HK-2 (cell line): ENCODE measurements around the gene PIGR.
"Not testable (repeated sequence)": the region's sequence is repeated elsewhere in the genome, so short reads cannot be mapped to it uniquely, and the experiment has no call there.

Source experiments
- DNase-seq: peaks from one replicate; pipeline ENCODE4 v3.0.0-alpha.2; 2018; ENCODE audit not compliant: unreplicated experiment

PIGR gene

DNA sequence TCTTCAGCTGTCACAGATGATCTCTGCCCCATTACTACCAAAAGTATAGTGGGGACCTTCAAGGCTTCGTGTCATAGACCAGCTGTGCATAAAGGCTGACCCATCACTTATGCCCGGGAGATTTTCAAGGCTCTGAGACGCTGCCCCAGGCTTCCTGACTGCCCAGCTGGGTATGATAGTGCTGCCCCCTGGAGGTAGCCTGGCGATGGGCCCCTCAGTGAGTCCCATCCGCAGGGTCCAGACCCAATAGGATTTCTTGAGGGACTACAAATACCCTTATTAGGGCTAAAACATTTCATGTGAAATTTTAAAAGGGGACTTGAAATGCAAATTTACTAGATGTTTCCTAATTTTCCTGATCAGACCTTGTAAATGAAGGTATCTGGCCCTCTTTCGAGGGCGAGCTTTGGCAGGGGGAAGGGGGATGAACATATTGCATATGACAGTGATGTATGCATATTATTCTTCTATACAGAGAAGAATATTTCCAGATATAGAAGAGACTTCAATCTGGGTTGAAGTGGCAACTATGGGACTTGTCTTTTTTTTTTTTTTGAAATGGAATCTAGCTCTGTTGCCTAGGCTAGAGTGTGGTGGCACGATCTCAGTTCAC is 12.8 kb downstream of the PIGR start:
- DNase-seq: no peak

DNA sequence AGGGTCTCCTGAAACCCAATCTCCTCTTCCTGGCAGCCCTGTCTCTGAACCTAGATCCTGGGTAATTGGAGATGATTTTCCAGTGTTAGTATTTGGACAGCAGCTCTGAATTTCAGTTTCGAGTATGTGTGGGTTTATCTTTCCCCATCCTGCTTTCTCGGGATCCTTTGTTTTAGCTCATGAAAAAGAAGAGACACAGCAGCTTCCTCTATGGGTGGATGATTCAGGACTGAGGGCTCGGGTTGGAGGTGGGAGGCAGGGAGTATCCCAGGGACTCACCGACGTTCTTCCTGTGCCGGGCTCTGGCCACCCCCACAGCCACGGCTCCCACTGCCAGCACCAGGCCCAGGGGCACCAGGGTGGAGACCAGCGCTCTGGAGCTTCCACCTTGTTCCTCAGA is 14.1 kb downstream of the PIGR start:
- no peak for DNase-seq

DNA sequence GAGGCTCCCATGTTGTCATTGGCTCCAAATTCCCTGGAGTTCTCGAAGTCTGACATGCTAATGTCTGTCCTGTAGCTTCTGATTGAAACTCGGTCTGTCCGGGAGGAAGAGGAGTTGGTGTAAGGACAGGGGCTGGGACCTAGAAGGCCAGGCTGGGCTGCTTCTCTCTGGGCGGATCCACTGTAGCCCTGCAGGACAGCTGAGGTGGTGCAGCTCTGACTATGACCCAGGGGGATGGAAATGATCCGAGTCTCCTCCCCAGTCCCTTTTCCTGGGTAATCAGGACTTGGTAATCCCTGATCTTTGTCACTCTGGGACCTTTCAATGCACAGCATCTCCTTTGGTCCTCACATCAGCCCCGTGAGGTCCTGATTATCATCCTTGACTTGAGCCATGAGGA is 14.6 kb downstream of the PIGR start:
- DNase-seq: no peak

DNA sequence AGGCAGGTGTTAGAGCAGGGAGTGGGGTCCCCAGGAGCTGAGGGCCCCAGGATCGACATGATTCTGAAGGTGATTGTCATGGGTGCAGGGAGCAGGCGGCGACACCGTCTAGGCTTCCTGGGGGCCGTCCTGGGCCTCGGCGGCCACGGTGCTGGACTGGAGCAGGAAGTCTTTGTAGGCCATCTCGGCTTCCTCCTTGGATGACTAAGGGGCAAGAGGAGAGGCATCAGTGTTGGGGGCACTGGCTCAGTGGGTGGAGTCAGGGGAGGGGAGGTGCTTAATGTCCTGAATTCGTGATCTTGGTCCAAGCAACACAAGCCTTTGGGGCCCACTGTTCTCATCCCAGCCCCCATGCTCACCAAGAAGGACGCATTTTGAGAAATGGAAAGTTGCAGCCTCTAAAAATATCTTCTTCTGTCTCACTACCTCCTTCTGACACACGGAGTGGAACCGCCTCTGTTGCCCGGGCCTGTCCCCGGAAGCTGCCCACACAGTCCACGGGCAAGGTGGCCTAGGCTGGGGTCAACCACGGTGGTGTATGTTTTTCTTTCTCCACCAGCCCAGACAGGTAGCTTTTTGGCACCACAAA is 16.0 kb downstream of the PIGR start:
- DNase-seq: no peak

DNA sequence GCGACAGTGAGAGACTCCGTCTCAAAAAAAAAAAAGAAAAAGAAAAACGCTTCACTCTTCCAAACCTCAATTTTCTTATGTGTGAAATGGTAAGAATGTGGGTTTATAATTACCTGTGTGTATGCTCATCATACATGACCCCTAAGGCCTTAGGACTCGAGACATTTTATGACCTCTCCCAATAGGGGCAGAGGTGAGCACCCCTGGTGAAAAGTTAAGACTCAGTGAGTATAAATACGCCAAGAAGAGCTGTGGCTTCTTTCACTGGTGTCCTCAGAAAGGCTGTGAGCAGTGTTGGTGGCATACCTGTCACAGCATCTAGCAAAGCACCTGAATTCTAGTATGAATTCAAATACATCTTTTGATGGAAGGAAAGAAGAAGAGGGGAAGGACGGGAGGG is 16.7 kb downstream of the PIGR start:
- DNase-seq: no peak

DNA sequence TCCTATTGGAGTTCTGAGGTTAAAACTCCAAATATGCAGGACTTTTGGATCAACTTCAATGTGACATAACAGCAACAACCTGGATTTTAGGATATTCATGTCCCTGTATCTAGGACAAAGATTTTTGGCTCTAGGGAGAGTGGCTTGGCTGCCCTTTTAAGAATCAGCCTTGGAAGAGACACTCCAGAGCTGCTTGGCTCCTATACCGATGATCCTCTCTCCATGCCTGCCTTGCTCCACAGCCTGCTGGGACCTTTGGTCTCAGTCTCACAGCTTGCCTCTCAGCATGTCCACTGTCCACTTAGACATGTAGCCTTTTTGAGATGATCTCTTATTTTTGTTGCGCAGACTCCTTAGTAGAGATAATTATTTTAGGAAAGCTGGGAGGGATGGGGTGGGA is 20.0 kb downstream of the PIGR start:
- DNase-seq: no peak

DNA sequence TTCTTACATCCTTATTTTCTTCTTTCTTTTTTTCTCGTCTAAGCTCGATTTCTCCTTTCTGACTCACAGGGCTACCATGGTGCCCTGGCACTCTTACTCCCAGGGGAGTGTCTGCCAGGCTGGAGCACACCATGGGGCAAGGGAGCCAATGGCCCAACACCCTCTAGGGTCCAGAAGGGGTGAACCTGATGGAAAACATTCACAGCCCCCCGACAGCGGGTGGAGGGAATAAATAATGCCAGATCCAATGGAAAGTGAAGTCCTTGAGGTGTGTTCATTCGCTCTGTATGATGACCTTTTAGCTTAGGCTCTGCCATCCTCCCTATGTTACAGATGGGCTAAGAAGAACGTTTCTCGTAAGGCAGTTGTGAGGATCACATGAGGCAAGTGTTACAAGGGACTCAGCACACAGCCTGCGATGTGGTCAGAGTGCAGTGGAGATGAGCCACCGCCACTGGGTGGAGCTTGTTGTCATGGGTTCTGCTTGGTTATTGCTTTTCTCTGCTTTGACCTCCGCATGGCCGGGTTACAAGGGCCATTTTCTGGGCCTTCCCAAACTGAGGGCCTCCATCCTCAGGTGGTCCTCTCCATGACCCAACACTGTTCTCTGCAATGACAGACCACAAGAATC is 21.0 kb downstream of the PIGR start:
- DNase-seq: peak; percentile 17

DNA sequence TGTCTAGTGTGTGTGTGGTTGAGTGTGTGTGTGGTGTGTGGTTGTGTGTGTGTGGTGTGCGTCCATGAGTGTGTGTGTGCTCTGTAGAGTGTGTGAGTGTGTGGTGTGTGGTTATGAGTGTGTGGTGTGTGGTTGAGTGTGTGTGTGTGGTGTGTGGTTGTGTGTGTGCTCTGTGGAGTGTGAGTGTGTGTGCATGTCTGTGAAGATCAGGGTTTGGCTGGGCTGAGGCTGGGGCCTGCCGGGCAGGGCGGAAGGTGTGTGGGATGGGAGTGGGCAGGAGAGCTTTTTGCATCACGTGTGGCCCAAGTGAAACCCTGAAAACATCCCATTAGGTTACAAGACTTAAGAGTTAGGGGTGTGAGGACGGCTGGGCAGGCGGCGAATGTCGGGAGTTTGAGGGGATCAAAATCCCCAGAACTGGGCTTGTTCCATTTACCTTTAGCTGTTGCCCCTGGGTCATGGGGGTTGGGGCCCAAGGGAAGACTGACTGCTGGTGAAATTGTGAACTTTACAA is 21.6 kb downstream of the PIGR start:
- no peak for DNase-seq

DNA sequence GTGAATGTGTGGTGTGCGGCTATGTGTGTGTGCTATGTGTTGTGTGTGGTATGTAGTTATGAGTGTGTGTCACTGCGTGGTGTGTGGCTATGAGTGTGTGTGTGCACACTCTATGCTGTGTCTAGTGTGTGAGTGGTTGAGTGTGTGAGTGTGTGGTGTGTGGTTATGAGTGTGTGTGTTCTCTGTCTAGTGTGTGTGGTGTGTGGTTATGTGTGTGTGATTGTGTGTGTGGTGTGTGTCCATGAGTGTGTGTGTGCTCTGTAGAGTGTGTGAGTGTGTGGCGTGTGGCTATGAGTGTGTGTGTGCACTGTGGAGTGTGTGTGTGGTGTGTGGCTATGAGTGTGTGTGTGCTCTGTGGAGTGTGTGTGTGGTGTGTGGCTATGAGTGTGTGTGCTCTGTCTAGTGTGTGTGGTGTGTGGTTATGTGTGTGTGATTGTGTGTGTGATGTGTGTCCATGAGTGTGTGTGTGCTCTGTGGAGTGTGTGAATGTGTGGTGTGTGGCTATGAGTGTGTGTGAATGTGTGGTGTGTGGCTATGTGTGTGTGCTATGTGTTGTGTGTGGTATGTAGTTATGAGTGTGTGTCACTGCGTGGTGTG is 22.2 kb downstream of the PIGR start:
- DNase-seq: not testable (repeated sequence)

DNA sequence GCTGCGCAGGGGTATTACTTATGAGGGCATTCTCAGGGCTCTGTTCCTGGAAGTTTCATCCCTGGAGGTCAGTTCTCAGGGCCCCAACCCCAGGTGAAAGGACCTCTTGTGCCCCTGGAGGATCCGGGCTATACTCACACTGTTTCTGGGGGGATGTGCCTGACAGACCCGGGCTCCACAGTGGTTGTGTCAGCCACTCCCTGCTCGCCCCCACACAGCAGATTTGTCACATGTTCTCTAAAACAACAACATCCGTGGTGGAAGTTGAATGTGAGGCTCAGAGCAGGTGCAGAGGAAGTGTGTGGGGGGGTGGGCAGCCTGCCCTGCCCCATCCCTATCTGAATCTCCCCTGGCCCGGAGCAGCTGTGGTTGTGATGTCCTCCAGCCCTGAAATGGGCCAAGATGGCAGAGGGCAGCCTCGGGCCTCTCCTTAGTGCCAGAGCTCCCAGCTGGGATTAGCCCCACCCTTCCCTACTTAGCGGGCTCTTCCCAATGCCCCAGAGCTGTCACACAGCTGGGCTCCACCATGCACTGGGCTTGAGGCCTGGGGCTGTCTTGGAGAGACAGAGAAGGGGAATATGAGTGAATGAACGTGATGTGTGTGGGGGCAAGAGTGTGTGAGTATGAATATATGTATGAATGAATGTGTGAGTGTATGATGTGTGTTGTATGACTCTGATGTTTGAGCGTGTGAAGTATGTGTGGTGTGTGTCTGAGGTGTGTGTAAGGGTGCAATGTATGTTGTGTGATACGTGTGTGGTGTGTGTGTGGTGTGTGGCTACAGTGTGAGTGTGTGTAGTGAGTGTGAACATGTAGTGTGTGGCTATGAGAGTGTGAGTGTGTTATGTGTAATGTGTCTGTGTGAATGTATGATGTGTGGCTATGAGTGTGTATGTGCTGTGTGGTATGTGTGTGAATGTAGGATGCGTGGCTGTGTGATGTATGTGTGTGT is 23.0 kb downstream of the PIGR start:
- no peak for DNase-seq

DNA sequence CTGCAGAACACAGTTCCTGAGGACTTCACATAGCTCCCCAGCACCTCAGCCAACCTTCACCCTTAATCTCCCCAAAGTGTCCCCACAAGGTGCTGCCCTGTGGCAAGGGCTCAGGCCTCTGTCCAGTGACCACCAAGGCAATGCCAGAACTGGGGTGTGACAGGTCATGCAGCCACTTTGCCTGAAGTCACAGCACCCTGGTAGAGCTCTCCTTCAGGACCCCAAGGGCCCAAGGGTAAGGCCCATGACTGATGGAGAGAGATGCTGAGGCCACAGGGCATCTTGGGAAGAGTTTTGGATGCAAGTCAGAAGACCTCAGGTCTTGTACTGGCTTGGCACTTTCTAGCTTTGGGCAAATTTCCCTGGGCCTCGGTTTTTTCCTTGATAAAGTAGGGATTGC is 23.7 kb downstream of the PIGR start:
- DNase-seq: no peak

DNA sequence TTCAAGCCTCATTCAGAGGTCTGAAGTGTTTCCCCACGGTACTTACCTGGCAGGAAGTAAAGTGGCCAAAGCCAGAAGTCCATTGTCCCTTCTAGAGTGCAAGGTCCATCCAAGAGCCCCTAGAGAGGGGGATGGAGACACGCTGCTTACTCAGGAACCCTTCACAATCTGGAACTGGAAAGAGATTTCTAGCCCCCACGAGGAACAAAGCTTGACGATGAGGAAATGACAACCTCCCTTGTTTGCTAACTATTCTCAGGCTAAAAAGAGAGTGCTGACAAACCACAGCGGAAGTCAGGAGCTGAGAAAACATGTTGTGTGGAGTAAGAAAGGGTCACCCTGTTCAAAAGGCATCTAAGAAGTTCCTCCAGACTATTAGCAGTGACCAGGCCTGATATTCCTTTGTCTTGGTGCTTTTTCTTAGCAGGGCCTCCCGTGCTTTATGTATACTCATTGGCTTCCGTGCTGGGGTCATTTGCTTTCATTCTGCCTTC is 24.4 kb downstream of the PIGR start, which contains the start of gene FCMR:
TSS of gene FCMR (minus strand) at position 170 of the 494 bp plus-strand sequence. CDS start at position 83, 87 bp downstream.
- no peak for DNase-seq

DNA sequence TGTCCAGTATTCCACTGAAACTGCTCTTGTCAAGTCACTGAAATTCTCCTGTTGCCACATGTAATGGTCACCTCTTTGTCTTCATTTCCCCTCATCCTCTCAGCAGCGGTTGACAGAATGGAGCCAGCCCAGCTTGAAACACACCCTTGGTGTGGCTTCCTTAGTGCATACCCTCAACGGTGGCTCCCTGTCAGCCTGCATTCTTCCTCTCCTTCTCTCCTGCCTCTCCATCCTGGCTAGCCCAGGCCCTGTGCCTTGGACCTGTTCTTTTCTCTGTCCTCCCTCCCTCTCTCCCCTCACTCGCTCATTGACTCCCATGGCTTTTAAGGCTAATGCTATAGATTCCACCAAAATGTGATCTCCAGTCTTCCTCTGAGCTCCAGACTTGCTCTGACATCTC is 28.2 kb downstream of the PIGR start:
- DNase-seq: no peak

DNA sequence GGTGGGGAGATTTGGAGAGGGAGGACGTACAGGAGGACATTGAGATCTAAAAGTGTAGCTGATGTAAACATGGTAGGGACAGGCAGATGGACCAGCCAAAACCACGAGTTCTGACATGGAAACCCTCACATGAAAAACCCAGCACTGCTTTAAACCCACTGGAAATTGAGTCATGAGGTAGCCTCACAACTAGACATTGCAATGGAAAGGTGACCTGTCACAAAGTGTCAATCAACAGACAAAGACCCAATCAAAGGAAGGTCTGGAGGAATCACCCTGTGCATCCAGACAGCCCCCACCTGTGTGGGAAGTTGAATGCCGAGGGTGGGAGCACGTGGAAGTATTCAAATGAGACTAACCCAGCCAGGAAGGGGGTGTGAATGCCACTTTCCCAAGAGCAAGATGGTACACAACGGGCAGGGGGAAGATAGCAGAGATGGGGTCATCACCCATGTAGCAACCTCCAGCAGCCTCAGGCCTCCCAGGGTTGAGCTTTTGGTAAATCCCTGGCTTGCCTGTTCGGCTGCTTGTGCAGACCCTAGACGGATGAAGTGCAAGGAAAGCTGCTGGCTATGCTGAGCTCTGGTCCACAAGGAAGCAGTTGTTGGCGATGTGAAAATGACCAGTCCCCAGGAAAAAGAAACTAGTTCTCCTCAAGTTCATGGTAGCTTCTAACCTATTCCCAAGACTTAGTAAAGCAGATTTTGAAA is 30.1 kb downstream of the PIGR start:
- DNase-seq: no peak

DNA sequence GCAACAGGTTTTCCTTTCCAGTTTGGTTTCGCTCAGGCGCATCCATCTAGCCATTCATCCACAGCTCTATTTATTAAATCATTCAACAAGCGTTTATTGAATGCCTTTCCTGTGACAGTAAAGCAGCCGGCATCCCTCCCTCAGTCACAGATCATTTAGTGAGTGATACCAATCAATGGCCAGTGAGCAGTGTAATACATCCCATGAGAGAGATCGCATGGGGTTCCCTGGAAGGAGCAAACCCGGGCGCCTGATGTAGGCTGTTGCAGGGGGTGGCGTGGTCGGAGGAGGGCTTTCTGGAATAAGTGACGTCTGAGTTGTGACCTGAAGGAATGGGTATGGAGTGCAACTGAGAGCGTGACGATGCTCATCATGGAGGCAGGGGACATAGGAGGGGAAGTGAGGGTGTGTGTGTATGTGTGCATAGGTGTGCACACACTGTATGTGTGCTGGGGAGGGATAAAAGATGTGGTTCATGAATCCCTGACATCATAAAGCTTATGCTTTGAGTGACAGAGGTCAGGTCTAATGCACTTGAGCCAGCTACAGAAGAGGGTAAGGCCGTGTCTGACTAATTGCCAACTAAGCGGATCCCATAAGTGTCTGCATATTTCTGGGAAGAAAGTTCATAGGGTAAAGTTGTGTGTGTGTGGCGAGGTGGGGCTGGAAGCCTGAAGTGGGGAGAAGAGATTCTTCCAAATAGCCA is 31.1 kb downstream of the PIGR start:
- DNase-seq: no peak

DNA sequence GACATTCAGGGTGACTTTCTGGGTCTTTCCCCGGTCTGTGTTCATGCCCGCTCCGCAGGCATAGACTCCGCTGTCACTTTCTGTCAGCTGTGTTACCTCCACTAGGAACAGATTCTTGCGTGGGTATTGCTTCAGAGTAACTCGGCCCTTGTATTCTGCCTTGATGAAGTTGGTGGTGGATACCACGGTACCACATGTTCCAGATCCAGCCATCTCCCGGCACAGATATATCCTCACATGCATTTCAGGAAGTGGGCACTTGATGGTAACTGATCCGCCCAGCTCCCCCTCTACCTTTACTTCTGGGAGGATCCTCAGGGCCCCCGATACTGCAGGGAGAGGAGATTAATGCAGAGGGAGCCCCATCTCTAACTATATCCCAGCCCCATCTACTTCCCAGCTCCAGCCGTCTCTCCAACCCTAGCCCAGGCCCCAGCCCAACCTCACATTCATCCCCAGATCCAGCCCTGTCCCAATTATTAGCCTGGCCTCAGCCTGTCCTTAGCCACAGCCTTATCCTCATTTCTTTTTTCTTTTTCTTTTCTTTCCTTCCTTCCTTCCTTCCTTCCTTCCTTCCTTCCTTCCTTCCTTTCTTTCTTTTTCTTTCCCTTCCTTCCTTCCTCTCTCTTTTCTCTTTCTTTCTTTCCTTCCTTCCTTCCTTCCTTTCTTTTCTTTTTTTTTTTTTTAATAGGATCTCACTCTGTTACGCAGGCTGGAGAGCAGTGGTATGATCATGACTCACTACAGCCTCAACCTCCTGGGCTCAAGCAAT is 32.3 kb downstream of the PIGR start:
- no peak for DNase-seq

DNA sequence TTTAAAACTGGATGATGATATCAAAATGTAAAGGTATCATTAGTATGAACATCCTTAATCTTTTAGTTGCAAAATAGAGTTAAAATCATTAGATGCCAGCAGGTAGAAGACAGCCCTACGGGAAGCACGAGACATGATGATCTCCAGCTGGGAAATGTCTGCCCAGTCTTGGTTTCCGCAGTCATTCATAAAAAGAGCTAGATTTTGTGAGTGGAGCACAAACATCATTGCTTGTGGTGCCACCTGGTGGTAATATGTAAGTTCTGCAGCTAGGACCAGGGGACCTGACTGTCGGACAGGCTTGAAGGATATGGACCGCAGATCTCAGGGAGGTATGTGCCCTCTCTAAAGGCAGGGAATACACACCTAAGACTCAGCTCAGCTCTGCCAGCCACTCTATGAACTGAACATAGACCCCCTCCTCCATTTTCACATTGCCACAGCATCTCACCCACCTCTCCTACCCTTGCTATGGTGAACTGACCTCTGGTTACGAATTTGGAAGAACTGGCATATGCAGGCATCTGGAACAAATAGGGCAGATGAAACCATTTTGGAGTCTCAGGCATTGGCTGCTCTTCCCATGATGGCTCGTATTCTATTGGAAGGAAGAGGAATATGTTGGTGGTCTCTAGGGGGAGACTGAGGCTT is 33.7 kb downstream of the PIGR start:
- peak; percentile 73 for DNase-seq

DNA sequence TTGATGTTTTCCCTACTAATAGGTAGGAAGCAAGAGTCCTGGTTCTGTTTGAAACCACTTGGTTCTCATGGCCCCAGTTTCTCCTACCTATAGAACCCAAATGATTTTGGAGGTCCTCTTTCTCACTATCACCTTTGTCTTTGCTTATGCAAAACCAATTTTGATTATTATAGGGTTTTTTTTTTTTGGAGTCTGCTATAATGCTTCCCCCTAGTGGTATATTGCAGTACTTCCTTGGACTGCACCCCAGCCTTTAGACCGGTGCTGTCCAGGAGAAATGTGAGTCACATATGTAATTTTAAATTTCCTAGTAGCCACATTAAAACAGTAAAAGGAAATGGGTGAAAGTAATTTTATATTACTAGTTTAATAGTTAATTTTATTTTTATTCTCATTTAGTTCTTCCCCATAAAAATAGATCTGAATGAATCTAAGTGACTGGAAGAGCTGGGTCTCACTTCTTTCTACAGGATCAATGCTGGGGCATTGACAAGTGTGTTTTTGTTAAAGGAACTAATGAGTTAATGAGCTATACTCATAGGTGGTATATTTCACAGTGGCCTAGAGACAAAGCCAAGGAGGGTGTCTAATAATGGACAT is 35.1 kb downstream of the PIGR start:
- no peak for DNase-seq
